HEK293 (cell line): ENCODE results near the gene KRT8.

Source experiments
- CTCF ChIP-seq: fragments of 450-650 bp; formaldehyde crosslinking; IDR thresholded peaks from 2 replicates; pipeline ENCODE4 v1.5.1; 2016; ENCODE audit warnings: missing biosample characterization, missing genetic modification characterization
- FEZF1 ChIP-seq: fragments of 450-650 bp; formaldehyde crosslinking; IDR thresholded peaks from 2 replicates; pipeline ENCODE4 v1.5.1; 2016; ENCODE audit warnings: missing biosample characterization, missing genetic modification characterization
- PRDM6 ChIP-seq: fragments of 450-650 bp; formaldehyde crosslinking; IDR thresholded peaks from 2 replicates; pipeline ENCODE4 v1.5.1; 2017; ENCODE audit warnings: missing biosample characterization, missing genetic modification characterization
- SCRT1 ChIP-seq: fragments of 450-650 bp; formaldehyde crosslinking; IDR thresholded peaks from 2 replicates; pipeline ENCODE4 v1.5.1; 2016; ENCODE audit warnings: missing biosample characterization, missing genetic modification characterization, borderline replicate concordance
- SCRT2 ChIP-seq: fragments of 450-650 bp; formaldehyde crosslinking; IDR thresholded peaks from 2 replicates; pipeline ENCODE4 v1.5.1; 2016; ENCODE audit warnings: missing biosample characterization, missing genetic modification characterization
- SP3 ChIP-seq: fragments of 450-650 bp; formaldehyde crosslinking; IDR thresholded peaks from 2 replicates; pipeline ENCODE4 v1.5.1; 2016; ENCODE audit warnings: missing biosample characterization, missing genetic modification characterization
- SP7 ChIP-seq: fragments of 450-650 bp; formaldehyde crosslinking; IDR thresholded peaks from 2 replicates; pipeline ENCODE4 v1.5.1; 2016; ENCODE audit warnings: missing biosample characterization, missing genetic modification characterization
- ZBTB21 ChIP-seq: fragments of 450-650 bp; formaldehyde crosslinking; IDR thresholded peaks from 2 replicates; pipeline ENCODE4 v1.5.1; 2017; ENCODE audit warnings: missing biosample characterization, missing genetic modification characterization
- ZBTB44 ChIP-seq: fragments of 450-650 bp; IDR thresholded peaks from 2 replicates; pipeline ENCODE4 v1.5.1; 2018; ENCODE audit warnings: missing biosample characterization, mild to moderate bottlenecking, missing genetic modification characterization
- ZBTB8A ChIP-seq: fragments of 450-650 bp; formaldehyde crosslinking; IDR thresholded peaks from 2 replicates; pipeline ENCODE4 v1.5.1; 2016; ENCODE audit warnings: missing biosample characterization, missing genetic modification characterization
- ZFP3 ChIP-seq: fragments of 450-650 bp; formaldehyde crosslinking; IDR thresholded peaks from 2 replicates; pipeline ENCODE4 v1.5.1; 2016; ENCODE audit warnings: low read depth, missing biosample characterization, missing genetic modification characterization
- ZNF132 ChIP-seq: fragments of 450-650 bp; formaldehyde crosslinking; IDR thresholded peaks from 2 replicates; pipeline ENCODE4 v1.5.1; 2017; ENCODE audit warnings: missing biosample characterization, missing genetic modification characterization, borderline replicate concordance
- ZNF18 ChIP-seq: fragments of 450-650 bp; formaldehyde crosslinking; IDR thresholded peaks from 2 replicates; pipeline ENCODE4 v1.5.1; 2016; ENCODE audit warnings: missing biosample characterization, missing genetic modification characterization
- ZNF266 ChIP-seq: fragments of 450-650 bp; formaldehyde crosslinking; IDR thresholded peaks from 2 replicates; pipeline ENCODE4 v1.5.1; 2016; ENCODE audit warnings: missing biosample characterization, missing genetic modification characterization, low read depth
- ZNF311 ChIP-seq: fragments of 450-650 bp; formaldehyde crosslinking; IDR thresholded peaks from 2 replicates; pipeline ENCODE4 v1.5.1; 2017; ENCODE audit warnings: missing biosample characterization, missing genetic modification characterization, borderline replicate concordance
- ZNF37A ChIP-seq: fragments of 450-650 bp; IDR thresholded peaks from 2 replicates; pipeline ENCODE4 v1.5.1; 2018; ENCODE audit warnings: missing biosample characterization, missing genetic modification characterization
- ZNF404 ChIP-seq: fragments of 450-650 bp; formaldehyde crosslinking; IDR thresholded peaks from 2 replicates; pipeline ENCODE4 v1.5.1; 2017; ENCODE audit warnings: missing biosample characterization, missing genetic modification characterization
- ZNF433 ChIP-seq: fragments of 450-650 bp; formaldehyde crosslinking; IDR thresholded peaks from 2 replicates; pipeline ENCODE4 v1.5.1; 2016; ENCODE audit warnings: missing biosample characterization, missing genetic modification characterization, low read depth
- ZNF488 ChIP-seq: fragments of 450-650 bp; formaldehyde crosslinking; IDR thresholded peaks from 2 replicates; pipeline ENCODE4 v1.5.1; 2016; ENCODE audit warnings: missing biosample characterization, missing genetic modification characterization
- ZNF501 ChIP-seq: fragments of 450-650 bp; formaldehyde crosslinking; IDR thresholded peaks from 2 replicates; pipeline ENCODE4 v1.5.1; 2016; ENCODE audit warnings: missing biosample characterization, missing genetic modification characterization
- ZNF514 ChIP-seq: fragments of 450-650 bp; formaldehyde crosslinking; IDR thresholded peaks from 2 replicates; pipeline ENCODE4 v1.5.1; 2016; ENCODE audit warnings: missing biosample characterization, missing genetic modification characterization
- ZNF571 ChIP-seq: fragments of 450-650 bp; formaldehyde crosslinking; IDR thresholded peaks from 2 replicates; pipeline ENCODE4 v1.5.0; 2017; ENCODE audit warnings: missing biosample characterization, missing genetic modification characterization
- ZNF610 ChIP-seq: fragments of 450-650 bp; formaldehyde crosslinking; IDR thresholded peaks from 2 replicates; pipeline ENCODE4 v1.5.1; 2016; ENCODE audit warnings: missing biosample characterization, missing genetic modification characterization, borderline replicate concordance
- ZNF624 ChIP-seq: fragments of 450-650 bp; formaldehyde crosslinking; IDR thresholded peaks from 2 replicates; pipeline ENCODE4 v1.5.1; 2017; ENCODE audit warnings: missing biosample characterization, missing genetic modification characterization
- ZNF629 ChIP-seq: fragments of 450-650 bp; formaldehyde crosslinking; IDR thresholded peaks from 2 replicates; pipeline ENCODE4 v1.5.1; 2017; ENCODE audit warnings: missing biosample characterization, missing genetic modification characterization
- ZNF677 ChIP-seq: fragments of 450-650 bp; IDR thresholded peaks from 2 replicates; pipeline ENCODE4 v1.5.0; 2018; ENCODE audit warnings: missing biosample characterization, mild to moderate bottlenecking, missing genetic modification characterization, moderate library complexity
- ZNF704 ChIP-seq: fragments of 450-650 bp; formaldehyde crosslinking; IDR thresholded peaks from 2 replicates; pipeline ENCODE4 v1.5.1; 2016; ENCODE audit warnings: missing biosample characterization, missing genetic modification characterization
- ZSCAN16 ChIP-seq: fragments of 450-650 bp; formaldehyde crosslinking; IDR thresholded peaks from 2 replicates; pipeline ENCODE4 v1.5.1; 2016; ENCODE audit warnings: missing biosample characterization, missing genetic modification characterization
- ZSCAN30 ChIP-seq: fragments of 450-650 bp; IDR thresholded peaks from 2 replicates; pipeline ENCODE4 v1.5.1; 2018; ENCODE audit warnings: missing biosample characterization, mild to moderate bottlenecking, missing genetic modification characterization, moderate library complexity
- ZSCAN4 ChIP-seq: fragments of 450-650 bp; formaldehyde crosslinking; IDR thresholded peaks from 2 replicates; pipeline ENCODE4 v1.5.1; 2017; ENCODE audit warnings: missing biosample characterization, missing genetic modification characterization

KRT8 gene

GRCh38 chr12:52903285-52903854, 1.5 kb downstream of the KRT8 start (continued):
- TF ChIP-seq ZNF404 (tag by site-specific recombination) (no peak), SP7 (peak; percentile 57), SCRT2 (peak; percentile 79), ZFP3 (no peak), ZNF571 (tag by site-specific recombination) (no peak), ZNF37A (no peak), ZNF132 (tag by site-specific recombination) (no peak), ZSCAN16 (tag by site-specific recombination) (no peak), ZBTB44 (peak; percentile 74; the same call in 1 of the 2 replicates), ZSCAN4 (tag by site-specific recombination) (no peak), ZNF624 (no peak), ZSCAN30 (peak; percentile 98), ZNF18 (no peak), ZBTB21 (tag by site-specific recombination) (0 out of 2 replicates have a peak, but pooled peaks have one; percentile 13), ZNF311 (tag by site-specific recombination) (no peak), ZNF488 (no peak), ZNF704 (tag by site-specific recombination) (no peak), ZBTB8A (tag by site-specific recombination) (peak; percentile 99), CTCF (tag by site-specific recombination) (no peak), ZNF514 (tag by site-specific recombination) (no peak), ZNF433 (no peak), FEZF1 (tag by site-specific recombination) (0 out of 2 replicates have a peak, but pooled peaks have one; percentile 20), SCRT1 (tag by site-specific recombination) (peak; percentile 47; the same call in 1 of the 2 replicates), ZNF610 (tag by site-specific recombination) (no peak), ZNF266 (no peak; the same call in 1 of the 2 replicates), PRDM6 (tag by site-specific recombination) (no peak), SP3 (tag by site-specific recombination) (peak; percentile 84), ZNF629 (peak; percentile 14; the same call in 1 of the 2 replicates), ZNF677 (tag by site-specific recombination) (no peak), ZNF501 (tag by site-specific recombination) (peak; percentile 43; the same call in 1 of the 2 replicates)
